ENCODE data around the gene PRKACG. TPM values are rescaled to one million over a fixed set of nuclear protein-coding genes. Genes with fewer than 3 reads are reported as not detected.

The PRKACG gene
- total RNA-seq, 4 donors from 2014 or later = not detected

- H3K27me3 ChIP-seq = no peaks in the 10 kb centered on the region
- no peak overlapping the region for H3K4me3 ChIP-seq (replicated peaks in 1 of 3)
- H3K27ac ChIP-seq = no peak overlapping the region
- H3K9me3 ChIP-seq = no peaks in the 10 kb centered on the region
- 76 to 87% methylated on average over 5 of the region's 5 CpGs for WGBS, 2 donors
- no peaks in the 10 kb centered on the region for H3K36me3 ChIP-seq
- DNase-seq = no peak
- no peak for TF ChIP-seq POLR2A (IDR thresholded peaks at IDR 0.05)
- no peak for TF ChIP-seq CTCF (IDR thresholded peaks at IDR 0.05)
- intact Hi-C loops (cut with DNase I) = no loop called here
- no peaks in the 10 kb centered on the region for H3K4me1 ChIP-seq
These were observed 39.5 kb downstream of the PRKACG start for GRCh38 chr9:68974431-68974830.

- WGBS, 2 donors = 95 to 100% methylated on average over 3 of the region's 3 CpGs
- intact Hi-C loops (cut with DNase I) = no loop called here
- H3K27me3 ChIP-seq = no peaks in the 10 kb centered on the region
- TF ChIP-seq CTCF (IDR thresholded peaks at IDR 0.05) = no peak
- TF ChIP-seq POLR2A (IDR thresholded peaks at IDR 0.05) = no peak
- no peak for DNase-seq
- no peaks in the 10 kb centered on the region for H3K4me1 ChIP-seq
- H3K27ac ChIP-seq = no peak overlapping the region
- H3K4me3 ChIP-seq (replicated peaks in 1 of 3) = no peak overlapping the region
- H3K36me3 ChIP-seq = no peaks in the 10 kb centered on the region
- H3K9me3 ChIP-seq = no peaks in the 10 kb centered on the region
These were observed 40.3 kb downstream of the PRKACG start for GRCh38 chr9:68973619-68974018.

GRCh38 chr9:68970151-68970550 is 43.8 kb downstream of the PRKACG start:
- H3K9me3 ChIP-seq = no peaks in the 10 kb centered on the region
- WGBS, 2 donors = 66 to 77% methylated on average over 2 of the region's 2 CpGs
- H3K27me3 ChIP-seq = no peaks in the 10 kb centered on the region
- no peaks in the 10 kb centered on the region for H3K36me3 ChIP-seq
- no peak overlapping the region for H3K4me3 ChIP-seq (replicated peaks in 1 of 3)
- DNase-seq = no peak
- no peaks in the 10 kb centered on the region for H3K4me1 ChIP-seq
- intact Hi-C loops (cut with DNase I) = no loop called here
- TF ChIP-seq POLR2A (IDR thresholded peaks at IDR 0.05) = no peak
- TF ChIP-seq CTCF (IDR thresholded peaks at IDR 0.05) = no peak
- H3K27ac ChIP-seq = no peak overlapping the region

GRCh38 chr9:68969538-68969937 is 44.4 kb downstream of the PRKACG start:
- no peaks in the 10 kb centered on the region for H3K9me3 ChIP-seq
- intact Hi-C loops (cut with DNase I) = no loop called here
- no peaks in the 10 kb centered on the region for H3K27me3 ChIP-seq
- no peak overlapping the region for H3K27ac ChIP-seq
- no peak overlapping the region for H3K4me3 ChIP-seq (replicated peaks in 1 of 3)
- no peaks in the 10 kb centered on the region for H3K4me1 ChIP-seq
- no peak for TF ChIP-seq POLR2A (IDR thresholded peaks at IDR 0.05)
- TF ChIP-seq CTCF (IDR thresholded peaks at IDR 0.05) = no peak
- no peak for DNase-seq
- no peaks in the 10 kb centered on the region for H3K36me3 ChIP-seq
- 74 to 79% methylated on average over 4 of the region's 4 CpGs for WGBS, 2 donors

GRCh38 chr9:68967800-68968199 is 46.1 kb downstream of the PRKACG start:
- Histone ChIP-seq H3K9me3 (no peaks in the 10 kb centered on the region), H3K36me3 (no peaks in the 10 kb centered on the region), H3K27ac (no peak overlapping the region), H3K4me1 (no peaks in the 10 kb centered on the region), H3K4me3 (replicated peaks in 1 of 3) (no peak overlapping the region), H3K27me3 (no peaks in the 10 kb centered on the region)
- intact Hi-C loops (cut with DNase I) = no loop called here
- WGBS, 2 donors = 78 to 88% methylated on average over 1 of the region's 1 CpG
- TF ChIP-seq CTCF (IDR thresholded peaks at IDR 0.05) = no peak
- no peak for TF ChIP-seq POLR2A (IDR thresholded peaks at IDR 0.05)
- DNase-seq = no peak

All from thyroid gland (tissue), 4 donors.